Measurements from ENCODE around the gene HAAO.
A peak's percentile ranks its signal among the peaks of the same experiment; 100 is the strongest.

HAAO gene

DNA sequence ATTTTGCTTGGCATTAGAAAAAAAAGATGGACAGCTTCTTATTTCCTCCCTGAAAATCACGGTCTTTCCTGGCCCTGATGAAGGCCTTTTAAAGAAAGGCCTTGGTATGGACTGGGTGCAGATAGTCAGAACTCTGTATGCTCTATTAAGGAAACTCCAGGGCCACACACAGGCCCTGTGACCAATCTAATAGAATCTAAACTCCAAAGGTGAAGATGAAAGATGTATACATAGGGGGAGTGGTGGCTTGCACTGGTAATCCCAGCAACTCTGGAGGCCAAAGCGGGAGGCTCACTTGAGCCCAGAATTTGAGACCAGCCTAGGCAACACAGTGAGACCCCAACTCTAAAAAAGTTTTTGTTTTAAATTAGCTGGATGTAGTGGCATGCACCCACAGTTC lies 65.7 kb downstream of the HAAO start:
- Histone ChIP-seq H3K9ac (ENCODE audit: low read depth in 1 of 2, low read length in 2 of 2) (no peak overlapping the region), H3K36me3 (ENCODE audit: control insufficient read depth in 1 of 2, insufficient read depth in 2 of 2, low read length in 2 of 2) (no peaks in the 10 kb centered on the region), H3K4me1 (ENCODE audit: control insufficient read depth in 1 of 2, insufficient read depth in 2 of 2, low read length in 2 of 2) (peaks cover 16 to 23% of the 10 kb centered on the region in 2 donors), H3K27ac (ENCODE audit: low read depth, low read length) (no peak overlapping the region), H3K4me3 (ENCODE audit: low read depth in 1 of 2, low read length in 2 of 2) (no peak overlapping the region), H3K27me3 (ENCODE audit: control insufficient read depth in 1 of 2, insufficient read depth in 2 of 2, low read length in 2 of 2) (no peaks in the 10 kb centered on the region), H3K9me3 (ENCODE audit: control insufficient read depth in 1 of 2, low read length in 2 of 2) (peaks cover 0 to 6% of the 10 kb centered on the region in 2 donors)

DNA sequence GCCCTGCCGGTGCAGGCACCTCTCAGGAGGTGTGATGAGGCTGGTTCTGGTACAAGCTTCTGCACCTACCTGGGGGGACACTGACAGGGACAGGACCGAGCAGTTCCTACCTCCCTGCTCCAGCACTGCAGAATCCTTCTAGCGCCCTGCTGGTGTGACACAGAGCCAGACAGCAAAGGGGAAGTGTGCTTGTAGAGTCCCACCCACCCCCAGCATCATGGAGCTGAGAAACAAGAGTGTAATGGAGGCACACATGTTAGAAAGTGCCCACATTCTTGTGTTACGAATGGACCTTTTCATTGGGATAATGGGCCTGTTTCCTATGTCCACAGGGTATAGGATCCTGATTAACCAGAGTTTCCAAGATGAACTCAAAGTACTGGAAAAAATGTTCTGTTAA lies 66.7 kb downstream of the HAAO start:
- Histone ChIP-seq H3K4me3 (ENCODE audit: low read depth in 1 of 2, low read length in 2 of 2) (no peak overlapping the region), H3K36me3 (ENCODE audit: control insufficient read depth in 1 of 2, insufficient read depth in 2 of 2, low read length in 2 of 2) (no peaks in the 10 kb centered on the region)

DNA sequence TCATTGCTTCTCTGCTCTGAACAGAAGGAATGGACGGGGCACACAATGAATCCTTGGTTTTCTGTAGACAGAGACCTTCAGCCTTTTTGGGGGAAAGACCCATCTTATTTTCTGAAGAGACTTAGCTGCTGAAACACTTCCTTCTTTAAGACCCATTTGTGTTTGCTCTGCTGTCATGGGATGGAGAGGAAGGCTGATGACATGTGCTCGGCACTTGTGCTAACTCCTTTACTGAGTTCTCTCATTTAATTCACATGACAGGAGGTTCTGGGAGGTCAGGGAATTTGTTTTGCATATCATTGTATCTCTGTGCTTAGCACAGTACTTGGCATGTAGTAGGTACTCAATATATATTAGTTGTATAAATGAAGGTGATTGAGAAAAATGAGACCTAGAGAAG lies 67.5 kb downstream of the HAAO start:
- H3K9ac ChIP-seq (ENCODE audit: low read depth in 1 of 2, low read length in 2 of 2) = no peak overlapping the region
- no peaks in the 10 kb centered on the region for H3K27me3 ChIP-seq (ENCODE audit: control insufficient read depth in 1 of 2, insufficient read depth in 2 of 2, low read length in 2 of 2)
- peaks cover 16 to 25% of the 10 kb centered on the region in 2 donors for H3K4me1 ChIP-seq (ENCODE audit: control insufficient read depth in 1 of 2, insufficient read depth in 2 of 2, low read length in 2 of 2)
- no peak overlapping the region for H3K4me3 ChIP-seq (ENCODE audit: low read depth in 1 of 2, low read length in 2 of 2)
- peaks cover 0 to 5% of the 10 kb centered on the region in 2 donors for H3K9me3 ChIP-seq (ENCODE audit: control insufficient read depth in 1 of 2, low read length in 2 of 2)
- H3K27ac ChIP-seq (ENCODE audit: low read depth, low read length) = no peak overlapping the region
- no peaks in the 10 kb centered on the region for H3K36me3 ChIP-seq (ENCODE audit: control insufficient read depth in 1 of 2, insufficient read depth in 2 of 2, low read length in 2 of 2)

More for the DNA sequence above, 66.7 kb downstream of the HAAO start:
- Histone ChIP-seq H3K9ac (ENCODE audit: low read depth in 1 of 2, low read length in 2 of 2) (no peak overlapping the region), H3K4me1 (ENCODE audit: control insufficient read depth in 1 of 2, insufficient read depth in 2 of 2, low read length in 2 of 2) (peaks cover 16 to 25% of the 10 kb centered on the region in 2 donors), H3K27ac (ENCODE audit: low read depth, low read length) (no peak overlapping the region), H3K9me3 (ENCODE audit: control insufficient read depth in 1 of 2, low read length in 2 of 2) (peaks cover 0 to 6% of the 10 kb centered on the region in 2 donors), H3K27me3 (ENCODE audit: control insufficient read depth in 1 of 2, insufficient read depth in 2 of 2, low read length in 2 of 2) (no peaks in the 10 kb centered on the region)

DNA sequence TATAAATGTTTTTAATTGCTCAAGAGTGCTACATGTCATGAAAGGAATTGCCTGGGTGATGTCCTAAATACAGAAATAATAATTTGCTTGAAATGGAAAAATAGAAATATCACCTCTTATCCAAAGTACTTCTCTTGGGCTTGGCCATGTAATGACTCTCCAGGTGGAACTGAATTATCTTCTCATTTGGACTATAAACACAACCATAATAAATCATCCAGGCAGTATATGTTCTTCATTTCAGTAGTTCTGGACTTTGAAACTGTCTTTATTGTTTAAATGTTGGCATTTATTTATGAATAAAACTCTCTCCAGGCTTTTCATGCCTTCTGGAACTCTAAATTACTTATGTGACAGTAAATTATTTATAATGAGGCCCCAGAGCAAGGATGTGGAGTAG lies 68.9 kb downstream of the HAAO start:
- H3K9ac ChIP-seq (ENCODE audit: low read depth in 1 of 2, low read length in 2 of 2) = no peak overlapping the region
- H3K36me3 ChIP-seq (ENCODE audit: control insufficient read depth in 1 of 2, insufficient read depth in 2 of 2, low read length in 2 of 2) = no peaks in the 10 kb centered on the region
- no peaks in the 10 kb centered on the region for H3K27me3 ChIP-seq (ENCODE audit: control insufficient read depth in 1 of 2, insufficient read depth in 2 of 2, low read length in 2 of 2)
- H3K4me3 ChIP-seq (ENCODE audit: low read depth in 1 of 2, low read length in 2 of 2) = no peak overlapping the region
- peaks cover 16 to 25% of the 10 kb centered on the region in 2 donors for H3K4me1 ChIP-seq (ENCODE audit: control insufficient read depth in 1 of 2, insufficient read depth in 2 of 2, low read length in 2 of 2)
- no peak overlapping the region for H3K27ac ChIP-seq (ENCODE audit: low read depth, low read length)
- no peaks in the 10 kb centered on the region for H3K9me3 ChIP-seq (ENCODE audit: control insufficient read depth in 1 of 2, low read length in 2 of 2)

DNA sequence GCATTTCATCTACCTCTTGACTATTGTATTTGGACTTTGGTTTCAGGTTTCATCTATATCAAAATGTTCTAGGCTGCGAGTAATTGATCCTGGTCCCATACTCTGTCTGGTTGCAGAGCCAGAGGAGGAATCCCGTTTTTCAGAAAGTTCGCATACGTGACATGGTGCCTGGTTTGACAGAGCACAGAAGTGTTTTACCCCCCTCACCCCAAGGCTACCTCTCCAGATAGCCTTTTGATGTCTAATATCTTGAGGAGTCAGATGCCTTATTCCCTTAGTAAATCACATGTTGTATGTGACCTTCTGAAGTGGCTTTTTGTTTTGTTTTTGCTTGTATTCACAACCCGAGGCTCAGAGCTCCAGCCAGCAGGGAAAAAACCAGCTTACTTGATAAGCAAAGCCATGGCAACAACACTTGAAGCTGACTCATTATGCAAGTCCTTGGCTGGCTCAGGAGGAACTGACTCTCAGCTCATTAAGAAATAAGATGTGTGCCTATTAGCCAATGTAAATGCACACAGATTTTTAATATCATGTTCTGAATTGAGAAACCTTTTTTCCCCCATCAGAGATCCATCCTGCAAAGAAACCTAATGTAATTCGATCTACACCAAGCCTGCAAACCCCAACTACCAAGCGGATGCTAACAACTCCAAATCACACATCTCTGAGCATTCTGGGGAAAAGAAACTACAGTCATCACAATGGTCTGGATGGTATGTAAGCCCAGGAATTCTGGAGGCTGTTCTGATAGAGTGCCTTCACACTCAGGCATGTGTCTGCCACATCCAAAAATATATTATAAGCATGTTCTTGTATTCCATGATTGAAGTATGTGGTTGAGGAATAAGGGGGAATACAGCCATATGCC lies 69.8 kb downstream of the HAAO start:
- Histone ChIP-seq H3K4me3 (ENCODE audit: low read depth in 1 of 2, low read length in 2 of 2) (peak overlapping the region; percentile 16 to 37), H3K9ac (ENCODE audit: low read depth in 1 of 2, low read length in 2 of 2) (no peak overlapping the region), H3K27me3 (ENCODE audit: control insufficient read depth in 1 of 2, insufficient read depth in 2 of 2, low read length in 2 of 2) (no peaks in the 10 kb centered on the region), H3K27ac (ENCODE audit: low read depth, low read length) (no peak overlapping the region), H3K9me3 (ENCODE audit: control insufficient read depth in 1 of 2, low read length in 2 of 2) (no peaks in the 10 kb centered on the region), H3K36me3 (ENCODE audit: control insufficient read depth in 1 of 2, insufficient read depth in 2 of 2, low read length in 2 of 2) (no peaks in the 10 kb centered on the region), H3K4me1 (ENCODE audit: control insufficient read depth in 1 of 2, insufficient read depth in 2 of 2, low read length in 2 of 2) (peaks cover 16 to 25% of the 10 kb centered on the region in 2 donors)

DNA sequence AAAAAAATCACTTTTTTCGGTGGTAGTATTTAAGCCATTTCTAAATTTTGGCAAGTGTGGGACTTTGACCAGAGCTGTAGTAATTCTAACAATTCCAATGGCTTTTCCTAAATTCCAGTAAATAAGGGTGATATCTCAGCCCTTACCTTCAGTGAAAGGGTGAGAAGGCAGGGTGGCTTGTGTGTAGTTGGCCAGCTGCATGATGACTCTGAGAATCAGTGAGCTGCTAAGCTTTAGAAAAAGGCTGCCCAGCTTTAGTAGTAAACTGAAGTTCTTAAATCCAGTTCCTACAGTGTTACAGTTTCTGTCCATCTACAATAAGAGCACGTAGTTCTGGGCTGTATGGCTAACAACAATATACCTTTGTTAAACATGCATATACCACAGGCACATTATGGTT lies 70.5 kb downstream of the HAAO start:
- Histone ChIP-seq H3K9me3 (ENCODE audit: control insufficient read depth in 1 of 2, low read length in 2 of 2) (no peaks in the 10 kb centered on the region), H3K4me3 (ENCODE audit: low read depth in 1 of 2, low read length in 2 of 2) (peak overlapping the region; percentile 16 to 37), H3K27ac (ENCODE audit: low read depth, low read length) (no peak overlapping the region), H3K4me1 (ENCODE audit: control insufficient read depth in 1 of 2, insufficient read depth in 2 of 2, low read length in 2 of 2) (peaks cover 16 to 25% of the 10 kb centered on the region in 2 donors), H3K27me3 (ENCODE audit: control insufficient read depth in 1 of 2, insufficient read depth in 2 of 2, low read length in 2 of 2) (no peaks in the 10 kb centered on the region), H3K9ac (ENCODE audit: low read depth in 1 of 2, low read length in 2 of 2) (no peak overlapping the region), H3K36me3 (ENCODE audit: control insufficient read depth in 1 of 2, insufficient read depth in 2 of 2, low read length in 2 of 2) (no peaks in the 10 kb centered on the region)
